HepG2 (cell line): ENCODE data around the gene PSIP1. TPM values are rescaled to one million over a fixed set of nuclear protein-coding genes. Genes with fewer than 3 reads are reported as not detected.

Experiments used
- AKNA ChIP-seq: sonication (generic); formaldehyde crosslinking; IDR thresholded peaks from 2 replicates; pipeline ENCODE4 v1.4.0; 2020; ENCODE audit warnings: missing genetic modification reagents, borderline replicate concordance
- CENPT ChIP-seq: sonication (generic); formaldehyde crosslinking; IDR thresholded peaks from 2 replicates; pipeline ENCODE4 v1.8.0; 2022; ENCODE audit warnings: low read depth, mild to moderate bottlenecking, moderate library complexity, missing genetic modification reagents
- ETV5 ChIP-seq: IDR thresholded peaks from 2 replicates; pipeline ENCODE4 v1.6.1; 2018; ENCODE audit warnings: missing biosample characterization, missing genetic modification reagents, inconsistent platforms, borderline replicate concordance
- MED1 ChIP-seq: sonication (generic); formaldehyde crosslinking; IDR thresholded peaks from 2 replicates; pipeline ENCODE4 v1.4.0; 2020; ENCODE audit warnings: missing genetic modification reagents
- PCBP1 ChIP-seq: fragments of 200-400 bp; formaldehyde crosslinking; IDR thresholded peaks from 2 replicates; pipeline ENCODE4 v1.6.1; 2017; ENCODE audit warnings: mild to moderate bottlenecking, low read depth, low read length, borderline replicate concordance
- RXRB ChIP-seq: IDR thresholded peaks from 2 replicates; pipeline ENCODE4 v1.6.1; 2016; ENCODE audit warnings: borderline replicate concordance, missing genetic modification reagents, missing compliant biosample characterization
- WIZ ChIP-seq: sonication (generic); formaldehyde crosslinking; IDR thresholded peaks from 2 replicates; pipeline ENCODE4 v1.5.1; 2020; ENCODE audit warnings: mild to moderate bottlenecking, missing genetic modification reagents
- YEATS2 ChIP-seq: sonication (generic); formaldehyde crosslinking; IDR thresholded peaks from 2 replicates; pipeline ENCODE4 v1.4.0; 2020; ENCODE audit warnings: missing genetic modification reagents, borderline replicate concordance
- ZFP62 ChIP-seq: sonication (generic); formaldehyde crosslinking; IDR thresholded peaks from 2 replicates; pipeline ENCODE4 v1.4.0; 2020; ENCODE audit warnings: missing genetic modification reagents
- ZNF331 ChIP-seq: sonication (generic); formaldehyde crosslinking; IDR thresholded peaks from 2 replicates; pipeline ENCODE4 v1.4.0; 2020; ENCODE audit warnings: missing genetic modification reagents
- ZNF564 ChIP-seq: sonication (generic); formaldehyde crosslinking; IDR thresholded peaks from 2 replicates; pipeline ENCODE4 v1.8.1; 2023; ENCODE audit warnings: mild to moderate bottlenecking, missing genetic modification reagents
- ZNF790 ChIP-seq: sonication (generic); formaldehyde crosslinking; IDR thresholded peaks from 2 replicates; pipeline ENCODE4 v1.8.0; 2022; ENCODE audit warnings: missing genetic modification reagents, mild to moderate bottlenecking, borderline replicate concordance
- polyA plus RNA-seq, 8 experiments: library from polyadenylated mRNA; depleted of rRNA in 3 of 8; stranded (reverse) in 7 of 8; unstranded in 1 of 8; fragments of >200 nt; fragmentation: Illumina TruSeq in 4 of 8; extraction: Trizol in 4 of 8; gene quantifications; 2 replicates each; pipeline versions ENCODE4 v1.2.1 to v1.2.3, GENCODE V29; 2011 to 2016; ENCODE audit warnings: low read depth in 4 of 8, missing spikeins in 1 of 8, mixed read lengths in 1 of 8; ENCODE audit not compliant: insufficient read depth in 1 of 8
- total RNA-seq, 5 experiments: library from RNA; depleted of rRNA; stranded (reverse); fragments of >200 nt; fragmentation: Illumina TruSeq; extraction: Trizol; gene quantifications; 2 replicates each; pipeline ENCODE4 v1.2.3, GENCODE V29; 2016; ENCODE audit warnings: low read depth in 1 of 5
- TF ChIP-seq, protein P1 (sequence below): sonication (generic); formaldehyde crosslinking; IDR thresholded peaks from 2 replicates; pipeline ENCODE4 v1.5.1; 2020; ENCODE audit warnings: mild to moderate bottlenecking, missing genetic modification reagents, moderate library complexity
- TF ChIP-seq, protein P2 (sequence below): sonication (generic); formaldehyde crosslinking; IDR thresholded peaks from 2 replicates; pipeline ENCODE4 v1.4.0; 2020; ENCODE audit warnings: missing genetic modification reagents
- TF ChIP-seq, protein P3 (sequence below): sonication (generic); formaldehyde crosslinking; IDR thresholded peaks from 2 replicates; pipeline ENCODE4 v1.5.0; 2020; ENCODE audit warnings: missing genetic modification reagents, mild to moderate bottlenecking, borderline replicate concordance
- TF ChIP-seq, protein P4 (sequence below): sonication (generic); formaldehyde crosslinking; IDR thresholded peaks from 2 replicates; pipeline ENCODE4 v1.5.0; 2020; ENCODE audit warnings: mild to moderate bottlenecking, missing genetic modification reagents

Gene PSIP1
- total and polyA plus RNA-seq, 2 of the 13 experiments (the other 11 are each of a cell fraction or from before 2014, with no cell fraction given) = 12.6 to 46.4 TPM

DNA sequence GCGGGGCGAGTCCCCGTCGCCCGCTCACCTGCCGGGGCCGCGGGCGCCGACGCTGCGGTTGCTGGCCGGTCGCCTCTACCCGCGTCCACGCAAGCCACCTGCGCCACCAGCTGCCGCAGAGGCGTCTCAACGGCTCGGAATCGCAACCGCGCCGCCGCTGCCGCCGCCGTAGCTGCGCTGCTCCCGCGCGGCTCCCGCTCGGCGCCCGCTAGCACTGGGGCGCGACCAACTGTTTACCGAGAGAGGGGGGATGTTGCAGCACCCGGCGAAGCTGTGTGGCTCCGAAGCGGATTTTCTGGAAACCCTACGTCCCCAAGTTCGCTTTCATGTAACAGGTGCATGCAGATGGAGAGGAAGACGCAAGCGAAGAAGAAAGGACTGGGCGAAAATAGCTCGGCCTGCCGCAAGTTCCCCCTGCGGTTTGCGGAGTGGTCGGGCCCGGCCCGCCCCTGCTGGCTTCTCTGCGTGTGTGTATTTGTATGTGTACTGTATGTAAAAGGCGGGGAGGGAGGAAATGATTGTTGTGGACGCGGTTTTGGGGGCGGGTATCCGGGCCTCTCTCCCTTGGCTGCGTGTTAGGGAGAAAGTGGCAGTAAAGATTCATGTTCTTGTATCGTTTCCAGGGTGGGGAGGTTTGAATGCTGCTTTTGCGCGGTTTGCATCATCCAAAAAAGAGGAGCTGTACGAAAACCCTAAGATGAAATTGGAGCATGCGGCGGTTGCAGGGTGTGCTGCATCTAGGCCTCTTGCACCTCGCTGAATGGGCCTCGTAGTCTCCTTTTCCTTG, at the start of gene PSIP1 (continued):
- TF ChIP-seq, protein P1, sequence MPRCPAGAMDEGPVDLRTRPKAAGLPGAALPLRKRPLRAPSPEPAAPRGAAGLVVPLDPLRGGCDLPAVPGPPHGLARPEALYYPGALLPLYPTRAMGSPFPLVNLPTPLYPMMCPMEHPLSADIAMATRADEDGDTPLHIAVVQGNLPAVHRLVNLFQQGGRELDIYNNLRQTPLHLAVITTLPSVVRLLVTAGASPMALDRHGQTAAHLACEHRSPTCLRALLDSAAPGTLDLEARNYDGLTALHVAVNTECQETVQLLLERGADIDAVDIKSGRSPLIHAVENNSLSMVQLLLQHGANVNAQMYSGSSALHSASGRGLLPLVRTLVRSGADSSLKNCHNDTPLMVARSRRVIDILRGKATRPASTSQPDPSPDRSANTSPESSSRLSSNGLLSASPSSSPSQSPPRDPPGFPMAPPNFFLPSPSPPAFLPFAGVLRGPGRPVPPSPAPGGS (CRISPR knock-in tag) = peak; percentile 72; the same call in 1 of the 2 replicates
- peak; percentile 88; the same call in 1 of the 2 replicates for TF ChIP-seq ZNF790 (CRISPR knock-in tag)
- no peak for TF ChIP-seq ETV5 (CRISPR knock-in tag)
- TF ChIP-seq, protein P2, sequence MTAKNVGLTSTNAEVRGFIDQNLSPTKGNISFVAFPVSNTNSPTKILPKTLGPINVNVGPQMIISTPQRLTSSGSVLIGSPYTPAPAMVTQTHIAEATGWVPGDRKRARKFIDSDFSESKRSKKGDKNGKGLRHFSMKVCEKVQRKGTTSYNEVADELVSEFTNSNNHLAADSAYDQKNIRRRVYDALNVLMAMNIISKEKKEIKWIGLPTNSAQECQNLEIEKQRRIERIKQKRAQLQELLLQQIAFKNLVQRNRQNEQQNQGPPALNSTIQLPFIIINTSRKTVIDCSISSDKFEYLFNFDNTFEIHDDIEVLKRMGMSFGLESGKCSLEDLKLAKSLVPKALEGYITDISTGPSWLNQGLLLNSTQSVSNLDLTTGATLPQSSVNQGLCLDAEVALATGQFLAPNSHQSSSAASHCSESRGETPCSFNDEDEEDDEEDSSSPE = peak; percentile 80
- TF ChIP-seq MED1 (CRISPR knock-in tag) = 0 out of 2 replicates have a peak, but pooled peaks have one; percentile 10
- TF ChIP-seq, protein P3, sequence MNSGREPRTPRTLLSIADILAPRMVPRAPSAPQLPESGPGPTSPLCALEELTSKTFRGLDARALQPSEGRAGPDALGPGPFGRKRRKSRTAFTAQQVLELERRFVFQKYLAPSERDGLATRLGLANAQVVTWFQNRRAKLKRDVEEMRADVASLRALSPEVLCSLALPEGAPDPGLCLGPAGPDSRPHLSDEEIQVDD (CRISPR knock-in tag) = 0 out of 2 replicates have a peak, but pooled peaks have one; percentile 31
- TF ChIP-seq AKNA (CRISPR knock-in tag) = peak; percentile 14; the same call in 1 of the 2 replicates
- peak; percentile 76; the same call in 1 of the 2 replicates for TF ChIP-seq CENPT (CRISPR knock-in tag)
- TF ChIP-seq WIZ = no peak
- peak; percentile 81; the same call in 1 of the 2 replicates for TF ChIP-seq PCBP1
- TF ChIP-seq ZNF331 (CRISPR knock-in tag) = peak; percentile 10; the same call in 1 of the 2 replicates
- TF ChIP-seq ZFP62 (CRISPR knock-in tag) = peak; percentile 65; the same call in 1 of the 2 replicates
- TF ChIP-seq ZNF564 = peak; percentile 87
- TF ChIP-seq YEATS2 (CRISPR knock-in tag) = peak; percentile 53; the same call in 1 of the 2 replicates
- TF ChIP-seq RXRB (CRISPR knock-in tag) = peak; percentile 27; the same call in 1 of the 2 replicates
- TF ChIP-seq, protein P4, sequence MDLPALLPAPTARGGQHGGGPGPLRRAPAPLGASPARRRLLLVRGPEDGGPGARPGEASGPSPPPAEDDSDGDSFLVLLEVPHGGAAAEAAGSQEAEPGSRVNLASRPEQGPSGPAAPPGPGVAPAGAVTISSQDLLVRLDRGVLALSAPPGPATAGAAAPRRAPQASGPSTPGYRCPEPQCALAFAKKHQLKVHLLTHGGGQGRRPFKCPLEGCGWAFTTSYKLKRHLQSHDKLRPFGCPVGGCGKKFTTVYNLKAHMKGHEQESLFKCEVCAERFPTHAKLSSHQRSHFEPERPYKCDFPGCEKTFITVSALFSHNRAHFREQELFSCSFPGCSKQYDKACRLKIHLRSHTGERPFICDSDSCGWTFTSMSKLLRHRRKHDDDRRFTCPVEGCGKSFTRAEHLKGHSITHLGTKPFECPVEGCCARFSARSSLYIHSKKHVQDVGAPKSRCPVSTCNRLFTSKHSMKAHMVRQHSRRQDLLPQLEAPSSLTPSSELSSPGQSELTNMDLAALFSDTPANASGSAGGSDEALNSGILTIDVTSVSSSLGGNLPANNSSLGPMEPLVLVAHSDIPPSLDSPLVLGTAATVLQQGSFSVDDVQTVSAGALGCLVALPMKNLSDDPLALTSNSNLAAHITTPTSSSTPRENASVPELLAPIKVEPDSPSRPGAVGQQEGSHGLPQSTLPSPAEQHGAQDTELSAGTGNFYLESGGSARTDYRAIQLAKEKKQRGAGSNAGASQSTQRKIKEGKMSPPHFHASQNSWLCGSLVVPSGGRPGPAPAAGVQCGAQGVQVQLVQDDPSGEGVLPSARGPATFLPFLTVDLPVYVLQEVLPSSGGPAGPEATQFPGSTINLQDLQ = peak; percentile 24; the same call in 1 of the 2 replicates
